Measurements from ENCODE around the gene NPY4R2. TPM values are rescaled to one million over a fixed set of nuclear protein-coding genes. Genes with fewer than 3 reads are reported as not detected.
"Not testable (repeated sequence)": the region's sequence is repeated elsewhere in the genome, so short reads cannot be mapped to it uniquely, and the experiment has no call there.

The NPY4R2 gene
- total RNA-seq, 3 donors from 2014 or later: not detected

DNA sequence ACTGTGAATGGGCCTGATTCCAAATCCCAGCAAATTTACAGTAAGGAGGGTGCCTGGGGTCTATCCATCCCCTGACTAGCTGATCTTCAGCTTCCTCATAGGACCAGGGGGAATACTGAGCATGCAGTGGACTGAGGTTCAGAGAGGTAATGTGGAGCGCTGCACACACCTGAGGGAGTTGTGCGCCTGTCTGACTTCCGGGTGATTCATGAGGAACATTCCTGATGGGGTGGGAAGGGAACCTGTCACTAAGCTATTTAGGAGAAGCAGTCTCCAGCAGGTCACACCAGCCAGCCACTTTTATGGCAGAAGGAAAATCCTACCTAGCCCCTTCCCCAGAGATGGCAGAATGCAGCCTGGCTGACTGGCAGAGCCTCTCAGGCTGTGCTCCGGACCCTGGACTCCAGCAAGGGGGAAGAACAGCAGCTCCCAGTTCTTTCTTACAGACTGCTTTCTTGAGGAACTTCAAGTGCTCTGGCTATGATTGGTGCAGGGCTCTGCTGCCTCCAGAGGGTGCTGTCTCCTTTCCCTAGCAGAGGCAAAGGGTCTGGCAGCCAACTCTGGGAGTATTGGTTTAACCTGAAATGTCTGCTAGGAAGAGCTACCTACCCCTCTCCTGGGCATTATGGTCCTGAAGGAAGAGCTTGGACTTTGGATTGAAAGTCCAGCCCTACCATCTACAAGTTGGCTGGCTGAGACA, 2.5 kb upstream of the NPY4R2 start:
- not testable (repeated sequence) for H3K4me1 Mint-ChIP-seq (ENCODE audit: low read depth); H3K4me3 Mint-ChIP-seq; H3K9me3 Mint-ChIP-seq; ATAC-seq; DNase-seq; H3K27me3 Mint-ChIP-seq (ENCODE audit: low read depth); H3K36me3 Mint-ChIP-seq (ENCODE audit: insufficient read depth)

DNA sequence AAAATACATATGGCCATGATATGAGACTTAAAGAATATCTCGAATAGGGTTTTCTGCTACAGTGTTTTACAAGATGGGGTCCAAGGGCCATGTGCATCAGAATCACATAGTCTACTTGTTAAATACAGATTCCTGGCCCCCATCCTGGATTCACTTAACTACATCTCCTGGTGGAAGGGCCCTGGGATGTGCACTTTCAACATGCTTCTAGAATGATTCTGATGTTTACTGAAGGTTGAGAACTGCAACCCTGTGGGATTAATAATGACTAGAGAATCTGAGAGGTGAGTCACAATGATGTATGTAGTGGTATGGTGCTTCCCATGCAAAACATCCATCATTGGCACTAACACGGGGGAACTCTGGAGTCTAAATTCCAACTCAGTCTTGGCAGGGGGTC, 2.1 kb downstream of the NPY4R2 start:
- ATAC-seq: not testable (repeated sequence)

DNA sequence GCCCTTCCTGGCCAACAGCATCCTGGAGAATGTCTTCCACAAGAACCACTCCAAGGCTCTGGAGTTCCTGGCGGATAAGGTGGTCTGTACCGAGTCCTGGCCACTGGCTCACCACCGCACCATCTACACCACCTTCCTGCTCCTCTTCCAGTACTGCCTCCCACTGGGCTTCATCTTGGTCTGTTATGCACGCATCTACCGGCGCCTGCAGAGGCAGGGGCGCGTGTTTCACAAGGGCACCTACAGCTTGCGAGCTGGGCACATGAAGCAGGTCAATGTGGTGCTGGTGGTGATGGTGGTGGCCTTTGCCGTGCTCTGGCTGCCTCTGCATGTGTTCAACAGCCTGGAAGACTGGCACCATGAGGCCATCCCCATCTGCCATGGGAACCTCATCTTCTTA, 4.0 kb downstream of the NPY4R2 start:
- DNase-seq; H3K27me3 Mint-ChIP-seq (ENCODE audit: low read depth); H3K4me1 Mint-ChIP-seq (ENCODE audit: low read depth); H3K36me3 Mint-ChIP-seq (ENCODE audit: insufficient read depth); ATAC-seq; H3K4me3 Mint-ChIP-seq; H3K9me3 Mint-ChIP-seq: not testable (repeated sequence)

More for the DNA sequence above, 2.1 kb downstream of the NPY4R2 start:
- not testable (repeated sequence) for H3K4me3 Mint-ChIP-seq; H3K27me3 Mint-ChIP-seq (ENCODE audit: low read depth); DNase-seq; H3K36me3 Mint-ChIP-seq (ENCODE audit: insufficient read depth); H3K9me3 Mint-ChIP-seq; H3K4me1 Mint-ChIP-seq (ENCODE audit: low read depth)

DNA sequence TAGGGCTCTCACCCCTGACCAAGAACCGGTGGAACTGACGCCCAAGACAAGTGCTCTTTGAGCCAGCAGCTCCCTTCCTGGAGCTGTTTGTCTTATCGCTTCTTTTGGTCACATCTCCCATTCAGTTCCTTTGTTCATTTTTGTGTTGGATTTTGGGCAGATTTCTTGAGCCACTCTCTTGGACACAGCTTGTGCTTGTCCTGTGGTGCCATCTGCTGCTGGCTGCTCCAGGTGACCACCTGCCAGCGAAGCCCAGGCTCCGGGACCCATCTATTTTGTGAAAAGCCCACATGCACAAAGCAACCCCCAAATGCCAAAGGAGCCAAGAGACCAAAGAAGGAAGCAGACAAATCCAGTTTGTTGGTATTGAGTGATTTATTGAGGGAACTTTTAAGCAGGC, 6.2 kb downstream of the NPY4R2 start:
- DNase-seq; H3K4me1 Mint-ChIP-seq (ENCODE audit: low read depth); H3K36me3 Mint-ChIP-seq (ENCODE audit: insufficient read depth); H3K4me3 Mint-ChIP-seq; H3K27me3 Mint-ChIP-seq (ENCODE audit: low read depth); H3K9me3 Mint-ChIP-seq; ATAC-seq: not testable (repeated sequence)

DNA sequence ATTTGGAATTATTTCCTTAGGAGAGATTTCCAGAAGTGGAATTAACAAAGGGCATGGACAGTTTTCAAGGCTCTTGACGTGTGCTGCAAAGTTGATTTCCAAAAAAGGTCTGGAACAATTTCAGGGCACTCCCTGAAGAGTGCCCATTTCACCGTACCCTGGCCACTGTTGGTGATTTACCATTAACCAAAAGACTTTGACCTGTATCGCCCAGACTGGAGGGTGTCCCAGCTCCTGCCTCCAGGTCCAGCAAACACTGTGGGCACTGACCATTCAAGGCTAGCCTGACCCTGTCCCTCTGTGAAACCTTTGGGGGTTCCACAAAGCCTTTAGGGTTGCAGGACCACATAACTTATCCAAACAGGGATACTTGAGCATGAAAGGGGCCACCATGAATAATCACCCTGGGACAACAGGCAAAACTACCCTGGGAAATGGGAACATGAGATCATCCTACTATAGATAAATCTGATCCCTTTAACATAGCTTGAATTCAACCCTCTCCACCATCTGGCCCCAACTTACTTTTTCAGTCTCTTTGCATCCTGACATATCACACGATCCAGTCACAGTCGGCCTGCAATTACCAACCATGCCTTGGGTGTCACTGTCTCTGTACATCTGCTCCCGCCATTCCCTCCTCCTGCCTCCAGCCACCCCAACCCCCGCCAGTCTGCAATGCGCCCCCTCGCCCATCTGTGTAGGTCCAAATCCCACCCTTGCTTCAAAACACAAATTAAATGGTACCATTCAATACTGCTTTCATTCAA, 8.9 kb downstream of the NPY4R2 start:
- not testable (repeated sequence) for H3K4me3 Mint-ChIP-seq; H3K27me3 Mint-ChIP-seq (ENCODE audit: low read depth); H3K36me3 Mint-ChIP-seq (ENCODE audit: insufficient read depth); ATAC-seq; DNase-seq; H3K4me1 Mint-ChIP-seq (ENCODE audit: low read depth); H3K9me3 Mint-ChIP-seq

DNA sequence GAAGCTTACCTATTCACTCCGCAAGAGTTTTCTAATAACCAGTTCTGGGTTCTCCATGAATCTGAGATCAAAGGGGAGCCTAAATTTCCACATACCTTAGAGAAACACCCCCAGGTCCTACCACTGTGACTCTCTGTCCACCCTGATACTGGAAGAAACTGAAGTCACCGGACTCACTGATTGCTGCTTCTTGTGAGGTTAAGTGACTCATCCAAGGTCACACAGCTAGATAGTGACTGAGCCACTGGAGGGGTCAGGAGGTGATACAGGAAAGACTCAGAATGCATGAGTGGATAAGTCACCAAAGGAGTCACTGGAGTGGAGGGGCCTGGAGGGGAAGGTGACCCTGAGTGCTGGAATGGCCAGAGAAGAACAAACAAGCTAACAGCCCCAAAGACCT, 9.8 kb downstream of the NPY4R2 start:
- H3K9me3 Mint-ChIP-seq; H3K4me3 Mint-ChIP-seq; H3K27me3 Mint-ChIP-seq (ENCODE audit: low read depth); ATAC-seq; DNase-seq; H3K4me1 Mint-ChIP-seq (ENCODE audit: low read depth); H3K36me3 Mint-ChIP-seq (ENCODE audit: insufficient read depth): not testable (repeated sequence)

DNA sequence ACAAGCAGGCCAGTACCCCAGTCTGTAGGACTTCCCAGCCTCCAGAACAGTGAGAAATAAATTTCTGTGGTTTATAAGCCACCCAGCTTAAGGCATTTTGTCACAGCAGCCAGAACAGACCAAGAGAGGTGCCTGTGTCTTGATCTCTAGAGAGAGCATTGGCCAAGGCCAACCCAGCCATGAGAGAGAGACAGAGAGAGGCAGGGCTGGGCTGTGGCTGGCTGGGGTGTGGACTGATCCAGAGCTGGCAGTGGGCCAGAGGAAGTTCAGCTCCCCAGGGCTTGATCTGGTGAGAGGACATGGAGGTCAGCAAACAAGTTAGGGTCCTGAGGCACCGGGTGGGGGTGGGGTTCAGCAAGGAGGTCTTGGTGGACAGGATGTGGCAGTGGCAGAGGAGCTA, 14.4 kb downstream of the NPY4R2 start:
- not testable (repeated sequence) for DNase-seq; H3K36me3 Mint-ChIP-seq (ENCODE audit: insufficient read depth); H3K4me3 Mint-ChIP-seq; H3K9me3 Mint-ChIP-seq; ATAC-seq; H3K4me1 Mint-ChIP-seq (ENCODE audit: low read depth); H3K27me3 Mint-ChIP-seq (ENCODE audit: low read depth)

DNA sequence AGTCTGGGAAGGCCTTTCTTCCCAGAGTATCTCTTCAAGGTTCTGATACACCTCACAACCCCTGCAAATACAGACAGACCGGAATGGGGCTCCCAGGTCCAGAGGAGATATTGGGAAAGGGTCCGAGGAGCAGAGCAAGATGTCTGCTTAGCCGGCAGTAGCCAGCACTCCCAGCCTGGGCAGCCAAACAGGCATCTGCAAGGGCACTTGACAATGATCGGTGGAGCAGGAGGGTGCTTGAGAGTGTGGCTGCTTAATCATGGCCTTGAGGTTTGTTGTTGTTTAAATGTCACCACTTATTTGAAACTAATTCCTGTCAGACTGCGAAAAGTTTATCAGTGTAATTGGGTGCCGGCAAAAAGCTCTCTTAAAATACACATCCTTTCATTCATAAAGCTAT, 15.0 kb downstream of the NPY4R2 start:
- not testable (repeated sequence) for H3K27me3 Mint-ChIP-seq (ENCODE audit: low read depth); H3K9me3 Mint-ChIP-seq; H3K36me3 Mint-ChIP-seq (ENCODE audit: insufficient read depth); ATAC-seq; DNase-seq; H3K4me3 Mint-ChIP-seq; H3K4me1 Mint-ChIP-seq (ENCODE audit: low read depth)

DNA sequence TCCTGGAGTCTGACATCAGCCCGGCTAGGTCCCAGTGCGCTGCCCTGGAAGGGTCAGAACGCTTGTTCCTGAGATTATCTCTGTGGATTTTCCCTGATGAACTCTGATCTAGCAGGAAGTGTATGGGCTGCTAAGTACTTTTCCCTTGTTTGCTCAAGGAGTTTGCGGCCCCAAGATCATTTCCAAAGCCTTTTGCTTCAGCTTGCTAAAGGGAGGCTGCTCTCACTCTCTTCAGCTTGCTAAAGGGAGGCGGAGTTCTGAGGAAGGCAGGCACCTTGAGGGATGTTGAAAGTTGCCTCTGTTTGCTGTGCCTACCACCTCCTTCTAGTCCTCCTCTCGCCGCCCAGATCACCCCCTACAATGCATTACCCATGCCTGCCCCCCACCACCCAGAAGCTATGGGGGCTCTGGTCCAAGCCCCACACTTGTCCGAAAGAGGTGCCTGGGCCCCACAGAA, 18.3 kb downstream of the NPY4R2 start:
- H3K36me3 Mint-ChIP-seq (ENCODE audit: insufficient read depth); H3K9me3 Mint-ChIP-seq; H3K4me3 Mint-ChIP-seq; ATAC-seq; DNase-seq; H3K4me1 Mint-ChIP-seq (ENCODE audit: low read depth); H3K27me3 Mint-ChIP-seq (ENCODE audit: low read depth): not testable (repeated sequence)

DNA sequence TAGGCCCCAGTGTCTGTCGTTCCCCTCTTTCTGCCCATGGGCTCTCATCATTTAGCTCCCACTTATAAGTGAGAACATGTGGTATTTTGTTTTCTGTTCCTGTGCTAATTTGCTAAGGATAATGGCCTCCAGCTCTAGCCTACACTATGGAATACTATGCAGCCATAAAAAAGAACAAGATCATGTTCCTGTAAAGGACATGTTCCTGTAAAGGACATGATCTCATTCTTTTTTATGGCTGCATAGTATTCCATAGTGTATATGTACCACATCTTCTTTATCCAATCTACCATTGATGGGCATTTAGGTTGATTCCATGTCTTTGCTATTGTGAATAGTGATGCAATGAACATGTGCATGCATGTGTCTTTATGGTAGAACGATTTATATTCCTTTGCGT, 19.2 kb downstream of the NPY4R2 start:
- H3K4me3 Mint-ChIP-seq; DNase-seq; H3K27me3 Mint-ChIP-seq (ENCODE audit: low read depth); H3K9me3 Mint-ChIP-seq; H3K4me1 Mint-ChIP-seq (ENCODE audit: low read depth); H3K36me3 Mint-ChIP-seq (ENCODE audit: insufficient read depth); ATAC-seq: not testable (repeated sequence)

DNA sequence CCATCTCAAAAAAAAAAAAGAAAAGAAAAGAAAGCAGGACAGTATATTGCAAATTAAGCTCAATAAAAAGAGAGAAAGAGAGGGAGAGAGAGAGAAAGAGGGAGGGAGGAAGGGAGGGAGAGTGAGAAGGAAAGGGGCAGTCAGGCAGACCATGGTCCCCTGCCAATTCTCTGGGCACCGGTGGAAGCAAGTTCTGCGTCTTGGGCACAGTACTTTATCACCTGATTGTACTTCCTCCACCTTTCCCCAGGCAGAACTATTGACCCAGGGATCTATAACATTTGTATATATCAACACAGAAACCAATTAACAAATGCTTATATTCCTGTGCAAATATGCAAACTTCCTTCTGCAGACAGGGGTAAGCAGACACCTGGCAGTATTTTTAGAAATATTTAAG, 22.4 kb downstream of the NPY4R2 start:
- not testable (repeated sequence) for H3K9me3 Mint-ChIP-seq; H3K36me3 Mint-ChIP-seq (ENCODE audit: insufficient read depth); H3K4me1 Mint-ChIP-seq (ENCODE audit: low read depth); ATAC-seq; H3K27me3 Mint-ChIP-seq (ENCODE audit: low read depth); H3K4me3 Mint-ChIP-seq; DNase-seq

DNA sequence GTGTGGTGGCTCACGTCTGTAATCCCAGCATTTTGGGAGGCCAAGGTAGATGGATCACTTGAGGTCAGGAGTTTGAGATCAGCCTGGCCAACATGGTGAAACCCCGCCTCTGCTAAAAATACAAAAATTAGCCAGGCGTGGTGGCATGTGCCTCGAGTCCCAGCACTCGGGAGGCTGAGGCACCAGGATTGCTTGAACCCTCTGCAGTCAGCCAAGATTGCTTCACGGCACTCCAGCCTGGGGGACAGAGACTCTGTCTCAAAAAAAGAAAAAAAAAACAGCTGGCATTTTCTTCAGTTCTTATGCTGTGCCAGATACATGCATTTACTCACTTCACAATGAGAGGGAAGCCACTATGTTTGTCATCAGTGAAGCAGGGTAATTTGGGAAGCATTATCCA, 22.9 kb downstream of the NPY4R2 start:
- H3K4me3 Mint-ChIP-seq; H3K27me3 Mint-ChIP-seq (ENCODE audit: low read depth); H3K4me1 Mint-ChIP-seq (ENCODE audit: low read depth); H3K36me3 Mint-ChIP-seq (ENCODE audit: insufficient read depth); ATAC-seq; DNase-seq; H3K9me3 Mint-ChIP-seq: not testable (repeated sequence)

DNA sequence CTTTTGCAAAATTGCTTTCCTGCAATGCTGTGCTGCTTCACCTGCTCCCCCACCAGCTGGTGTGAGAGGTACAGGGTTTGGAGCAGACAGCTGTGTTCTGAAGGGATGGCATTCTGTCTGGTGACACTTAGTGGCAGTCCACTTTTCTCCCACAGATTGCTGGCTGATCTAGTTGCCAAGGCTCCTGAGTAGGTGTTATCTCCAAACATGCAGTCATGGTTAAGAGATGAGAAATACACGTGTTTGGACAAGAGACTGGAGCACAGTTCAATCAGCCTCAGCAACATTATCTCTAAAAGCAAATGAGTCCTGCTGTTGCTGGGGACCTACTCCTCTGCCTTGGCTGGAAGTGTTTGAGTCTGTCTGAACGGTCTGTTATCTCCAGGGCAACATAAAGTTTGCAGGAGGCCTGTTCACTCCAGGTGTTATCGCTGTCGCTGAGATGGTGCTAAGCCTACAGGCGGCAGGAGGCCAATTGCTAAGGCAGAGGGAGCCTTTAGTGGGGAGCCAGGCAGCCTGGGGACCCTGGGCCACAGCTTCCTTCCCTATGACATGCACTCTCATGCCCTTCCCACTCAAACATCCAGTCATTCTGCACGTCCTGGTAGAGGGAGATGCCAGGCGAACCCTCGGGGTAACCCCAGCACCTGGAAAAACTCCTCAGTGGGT, 24.0 kb downstream of the NPY4R2 start:
- ATAC-seq; H3K36me3 Mint-ChIP-seq (ENCODE audit: insufficient read depth); H3K4me1 Mint-ChIP-seq (ENCODE audit: low read depth); H3K9me3 Mint-ChIP-seq; H3K27me3 Mint-ChIP-seq (ENCODE audit: low read depth); DNase-seq; H3K4me3 Mint-ChIP-seq: not testable (repeated sequence)

DNA sequence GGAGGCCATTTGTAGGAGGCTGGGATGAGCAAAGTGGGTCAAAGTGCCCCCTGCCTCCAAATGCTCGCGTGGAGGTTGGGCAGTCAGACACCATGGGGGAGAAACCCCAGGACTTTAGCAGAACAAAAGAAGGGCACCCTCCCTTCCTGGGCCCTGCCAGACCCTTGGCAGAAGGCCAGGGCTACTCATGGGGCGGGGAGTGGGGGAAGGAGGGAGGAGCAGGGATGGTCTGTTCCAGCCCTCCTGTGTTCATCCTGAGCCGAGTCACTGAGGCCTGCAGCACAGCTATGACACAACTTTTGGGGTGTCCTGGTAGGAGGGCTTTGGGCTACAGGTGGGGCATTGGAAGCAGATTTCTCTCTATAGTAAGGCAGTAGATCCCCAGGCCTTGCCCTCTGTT, 24.9 kb downstream of the NPY4R2 start:
- not testable (repeated sequence) for H3K9me3 Mint-ChIP-seq; H3K4me1 Mint-ChIP-seq (ENCODE audit: low read depth); ATAC-seq; H3K27me3 Mint-ChIP-seq (ENCODE audit: low read depth); H3K36me3 Mint-ChIP-seq (ENCODE audit: insufficient read depth); H3K4me3 Mint-ChIP-seq; DNase-seq

DNA sequence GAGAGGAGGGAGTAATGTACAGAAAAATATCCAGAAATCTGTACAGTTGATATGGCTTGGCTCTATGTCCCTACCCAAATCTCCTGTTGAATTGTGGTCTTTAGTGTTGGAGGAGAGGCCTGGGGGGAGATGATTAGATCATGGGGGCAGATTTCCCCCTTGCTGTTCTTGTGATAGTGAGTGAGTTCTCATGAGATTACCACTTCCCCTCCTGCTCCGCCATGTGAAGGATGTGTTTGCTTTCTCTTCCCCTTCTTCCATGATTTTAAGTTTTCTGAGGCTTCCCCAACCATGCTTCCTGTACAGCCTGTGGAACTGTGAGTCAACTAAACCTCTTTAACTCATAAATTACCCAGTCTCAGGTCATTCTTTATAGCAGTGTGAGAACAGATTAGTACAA, 29.0 kb downstream of the NPY4R2 start:
- ATAC-seq; H3K36me3 Mint-ChIP-seq (ENCODE audit: insufficient read depth): not testable (repeated sequence)

More for the DNA sequence above, 29.0 kb downstream of the NPY4R2 start:
- H3K9me3 Mint-ChIP-seq; H3K4me1 Mint-ChIP-seq (ENCODE audit: low read depth); H3K27me3 Mint-ChIP-seq (ENCODE audit: low read depth); H3K4me3 Mint-ChIP-seq; DNase-seq: not testable (repeated sequence)
